Effector memory CD8-positive, alpha-beta T cell (primary cell): Measurements from ENCODE around the gene HSCB.
A peak's percentile ranks its signal among the peaks of the same experiment; 100 is the strongest.
"Not testable (repeated sequence)": the region's sequence is repeated elsewhere in the genome, so short reads cannot be mapped to it uniquely, and the experiment has no call there.

Experiments
- ATAC-seq: fragments of 150-1000 bp; cut with Tn5 transposase; replicated peaks from 2 replicates; pipeline ENCODE4 v1.10.0; 2021; ENCODE audit warnings: mild to moderate bottlenecking, moderate library complexity
- DNase-seq, 3 experiments: peaks; one replicate each; pipeline ENCODE4 v3.0.0; 2021
- H3K27ac Mint-ChIP-seq, 2 donors: one replicate each; pipeline ENCODE4 v1.8.0; 2022; ENCODE audit warnings: mild to moderate bottlenecking in 2 of 2, mixed read lengths in 2 of 2, moderate library complexity in 2 of 2
- H3K27me3 Mint-ChIP-seq, 2 donors: one replicate each; pipeline ENCODE4 v1.8.0; 2022; ENCODE audit warnings: mixed read lengths in 2 of 2
- H3K36me3 Mint-ChIP-seq: one replicate; pipeline ENCODE4 v1.8.0; 2022; ENCODE audit warnings: mild to moderate bottlenecking, moderate library complexity, mixed read lengths; ENCODE audit not compliant: insufficient read depth
- H3K4me1 Mint-ChIP-seq, 2 donors: one replicate each; pipeline ENCODE4 v1.8.0; 2022; ENCODE audit warnings: low read depth in 2 of 2, mixed read lengths in 2 of 2
- H3K4me3 Mint-ChIP-seq, 2 donors: one replicate each; pipeline ENCODE4 v1.8.0; 2022; ENCODE audit warnings: mild to moderate bottlenecking in 2 of 2, mixed read lengths in 2 of 2, moderate library complexity in 2 of 2
- H3K9me3 Mint-ChIP-seq, 2 donors: one replicate each; pipeline ENCODE4 v1.8.0; 2022; ENCODE audit warnings: mixed read lengths in 2 of 2

HSCB gene

DNA sequence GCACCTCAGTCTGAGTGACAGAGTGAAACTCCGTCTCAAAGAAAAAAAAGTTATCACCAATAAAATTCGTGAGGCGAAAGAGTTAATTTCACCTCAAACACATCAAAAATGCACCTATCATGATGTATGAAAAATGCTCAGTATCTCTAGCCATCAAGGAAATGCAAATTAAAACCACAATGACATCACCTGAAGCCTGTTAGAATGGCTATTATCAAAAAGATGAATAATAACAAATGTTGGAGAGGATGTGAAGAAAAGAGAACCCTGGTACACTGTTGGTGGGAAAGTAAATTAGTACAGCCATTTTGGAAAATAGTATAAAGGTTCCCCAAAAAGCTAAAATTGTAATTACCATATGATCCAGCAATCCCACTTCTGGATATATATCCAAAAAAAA is 23.8 kb upstream of the HSCB start:
- ATAC-seq (no peak), DNase-seq (no peak)
- no peak overlapping the region for H3K4me3 Mint-ChIP-seq
- no peaks in the 10 kb centered on the region for H3K9me3 Mint-ChIP-seq
- no peaks in the 10 kb centered on the region for H3K27me3 Mint-ChIP-seq
- peaks cover 7 to 21% of the 10 kb centered on the region in 2 donors for H3K4me1 Mint-ChIP-seq
- no peak overlapping the region for H3K27ac Mint-ChIP-seq
- H3K36me3 Mint-ChIP-seq: peaks cover 6% of the 10 kb centered on the region

DNA sequence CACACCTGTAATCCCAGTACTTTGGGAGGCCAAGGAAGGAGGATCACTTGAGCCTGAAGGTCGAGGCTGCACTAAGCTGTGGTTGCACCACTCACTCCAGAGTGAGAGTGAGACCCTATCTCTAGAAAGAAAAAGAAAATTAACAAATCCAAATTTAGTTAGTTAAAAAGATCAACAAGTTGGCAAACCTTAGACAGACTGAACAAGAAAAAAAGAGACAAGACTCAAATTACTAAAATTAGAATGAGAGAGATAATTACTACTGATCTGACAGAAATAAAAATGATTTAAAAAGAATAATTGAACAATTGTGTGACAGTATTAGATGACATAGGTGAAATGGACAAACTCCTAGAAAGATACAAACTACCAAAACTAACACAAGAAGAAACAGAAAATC is 13.8 kb upstream of the HSCB start:
- no peak for ATAC-seq
- Mint-ChIP-seq H3K9me3 (no peaks in the 10 kb centered on the region), H3K27me3 (no peaks in the 10 kb centered on the region), H3K27ac (no peak overlapping the region), H3K4me1 (no peaks in the 10 kb centered on the region), H3K4me3 (no peak overlapping the region), H3K36me3 (peaks cover 5% of the 10 kb centered on the region)
- DNase-seq: no peak

DNA sequence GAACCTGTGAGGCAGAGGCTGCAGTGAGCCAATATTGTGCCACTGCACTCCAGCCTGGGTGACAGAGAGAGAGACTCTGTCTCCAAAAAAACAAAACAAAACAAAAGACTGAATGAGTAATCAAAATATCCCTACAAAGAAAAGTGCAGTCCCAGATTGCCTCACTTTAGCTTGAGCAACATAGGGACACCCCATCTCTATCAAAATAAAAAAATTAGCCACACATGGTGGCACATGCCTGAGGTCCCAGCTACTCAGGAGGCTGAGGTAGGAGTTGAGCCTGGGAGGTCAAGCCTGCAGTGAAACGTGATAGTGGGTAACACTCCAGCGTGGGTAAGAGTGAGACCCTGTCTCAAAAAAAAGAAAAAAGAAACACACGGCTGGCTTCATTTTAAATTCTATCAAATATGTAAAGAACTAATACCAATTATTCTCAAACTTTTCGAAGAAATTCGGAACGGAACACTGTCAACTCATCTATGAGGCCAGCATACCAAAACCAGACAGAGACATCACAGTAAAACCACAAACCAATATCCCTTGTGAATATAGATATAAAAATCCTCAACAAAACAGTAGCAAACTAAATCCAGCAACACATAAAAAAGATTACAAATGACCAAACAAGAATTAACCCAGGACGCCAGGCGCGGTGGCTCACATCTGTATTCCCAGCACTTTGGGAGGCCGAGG is 13.1 kb upstream of the HSCB start:
- H3K36me3 Mint-ChIP-seq: peaks cover 9% of the 10 kb centered on the region
- ATAC-seq (no peak), DNase-seq (no peak)
- H3K27me3 Mint-ChIP-seq: no peaks in the 10 kb centered on the region
- H3K4me3 Mint-ChIP-seq: no peak overlapping the region
- H3K4me1 Mint-ChIP-seq: no peaks in the 10 kb centered on the region
- H3K9me3 Mint-ChIP-seq: no peaks in the 10 kb centered on the region
- peak overlapping the region in 1 of 2 donors; percentile 35 for H3K27ac Mint-ChIP-seq

DNA sequence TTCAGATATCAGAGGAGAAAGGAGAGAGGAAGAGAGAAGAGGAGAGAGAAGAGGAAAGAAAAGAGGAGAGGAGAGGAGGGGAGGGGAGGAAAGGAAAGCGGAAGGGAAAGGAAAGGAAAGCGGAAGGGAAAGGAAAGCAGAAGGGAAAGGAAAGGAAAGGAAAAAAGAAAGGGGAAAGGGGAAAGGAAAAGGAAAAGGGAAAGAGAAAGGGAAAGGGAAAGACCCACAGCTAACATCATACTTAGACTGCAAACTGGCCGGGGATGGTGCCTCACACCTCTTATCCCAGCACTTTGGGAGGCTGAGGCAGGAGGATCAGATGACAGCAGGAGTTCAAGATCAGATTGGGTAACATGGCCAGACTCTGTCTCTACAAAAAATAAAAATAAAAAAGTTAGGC is 11.7 kb upstream of the HSCB start:
- no peak for ATAC-seq
- Mint-ChIP-seq H3K27me3 (no peaks in the 10 kb centered on the region), H3K36me3 (peaks cover 7% of the 10 kb centered on the region), H3K4me1 (no peaks in the 10 kb centered on the region), H3K4me3 (no peak overlapping the region), H3K27ac (peak overlapping the region in 1 of 2 donors; percentile 64), H3K9me3 (no peaks in the 10 kb centered on the region)
- DNase-seq: no peak

DNA sequence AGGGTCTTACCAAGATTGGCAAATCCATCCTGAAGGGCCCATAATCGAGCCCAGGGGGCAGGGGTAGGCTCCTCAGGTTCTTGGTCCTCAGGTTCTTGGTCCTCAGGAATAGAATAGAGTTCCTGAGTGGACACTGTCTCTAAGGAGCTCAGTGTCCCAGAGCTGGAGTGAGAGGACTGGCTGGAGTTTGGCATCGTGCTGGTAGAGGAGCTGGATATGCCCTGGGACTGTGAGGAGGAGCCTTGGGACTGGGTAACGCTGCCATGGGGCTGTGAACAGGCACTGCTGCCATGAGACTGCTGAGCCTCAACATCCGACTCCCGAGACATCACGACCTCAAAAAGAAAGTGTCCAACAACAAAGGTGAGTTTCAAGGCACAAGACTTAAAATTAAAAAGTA is 7.4 kb upstream of the HSCB start:
- Mint-ChIP-seq H3K9me3 (no peaks in the 10 kb centered on the region), H3K27ac (peak overlapping the region in 1 of 2 donors; percentile 16), H3K27me3 (no peaks in the 10 kb centered on the region), H3K4me3 (no peak overlapping the region), H3K36me3 (peaks cover 7% of the 10 kb centered on the region), H3K4me1 (no peaks in the 10 kb centered on the region)
- no peak for DNase-seq
- no peak for ATAC-seq

DNA sequence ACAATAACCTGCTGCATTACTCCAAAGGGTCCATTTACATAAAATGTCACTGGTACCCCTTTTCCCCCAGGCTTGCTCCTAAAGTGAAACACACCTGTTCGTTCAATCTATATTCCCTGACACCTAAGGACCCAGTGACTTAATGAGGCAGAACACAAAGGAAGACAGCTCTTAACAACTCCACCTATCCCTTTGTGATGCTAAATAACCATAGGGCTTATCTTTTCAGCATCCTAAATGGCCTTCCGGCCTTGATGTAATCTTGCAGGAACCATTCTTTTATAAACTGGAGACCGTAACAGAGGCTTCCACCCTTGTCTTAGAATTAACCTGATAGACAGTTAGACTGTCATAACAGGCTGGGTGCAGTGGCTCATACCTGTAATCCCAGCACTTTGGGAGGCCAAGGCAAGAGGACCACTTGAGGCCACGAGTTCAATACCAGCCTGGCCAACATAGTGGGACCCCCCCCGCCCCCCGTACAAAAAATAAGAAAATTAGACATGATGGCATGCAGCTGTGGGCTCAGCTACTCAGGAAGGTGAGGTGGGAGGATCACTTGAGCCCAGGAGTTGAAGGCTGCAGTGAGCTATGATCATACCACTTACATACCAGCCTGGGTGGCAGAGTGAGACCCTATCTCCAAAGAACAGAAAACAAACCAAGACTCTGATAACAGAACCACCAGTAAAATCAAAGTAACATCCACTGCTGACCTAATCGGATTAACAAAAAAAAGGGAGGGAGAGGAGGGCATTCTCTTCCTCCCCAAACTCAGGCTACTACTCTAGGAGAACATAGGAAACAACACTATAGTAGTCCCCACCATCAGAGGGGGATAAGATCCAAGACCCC is 5.3 kb upstream of the HSCB start:
- no peak overlapping the region for H3K27ac Mint-ChIP-seq
- ATAC-seq: no peak
- H3K4me1 Mint-ChIP-seq: peaks cover 4% of the 10 kb centered on the region in 2 donors
- no peak for DNase-seq
- H3K9me3 Mint-ChIP-seq: no peaks in the 10 kb centered on the region
- H3K36me3 Mint-ChIP-seq: peaks cover 10% of the 10 kb centered on the region
- H3K4me3 Mint-ChIP-seq: no peak overlapping the region
- no peaks in the 10 kb centered on the region for H3K27me3 Mint-ChIP-seq

DNA sequence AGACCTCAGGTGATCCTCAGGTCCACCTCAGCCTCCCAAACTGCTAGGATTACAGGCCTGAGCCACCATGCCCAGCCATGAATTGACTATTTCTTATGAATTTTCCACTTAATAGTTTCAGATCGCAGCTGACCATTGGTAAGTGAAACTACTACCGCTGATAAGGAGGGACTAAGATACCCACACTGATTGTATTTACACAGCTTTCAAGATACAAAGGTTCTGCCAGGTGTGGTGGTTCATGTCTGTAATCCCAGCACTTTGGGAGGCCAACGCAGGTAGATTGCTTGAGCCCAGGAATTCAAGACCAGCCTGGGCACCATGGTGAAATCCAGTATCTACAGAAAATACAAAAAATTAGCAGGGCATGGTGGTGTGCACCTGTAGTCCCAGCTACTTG is 4.1 kb upstream of the HSCB start:
- H3K4me3 Mint-ChIP-seq: no peak overlapping the region

DNA sequence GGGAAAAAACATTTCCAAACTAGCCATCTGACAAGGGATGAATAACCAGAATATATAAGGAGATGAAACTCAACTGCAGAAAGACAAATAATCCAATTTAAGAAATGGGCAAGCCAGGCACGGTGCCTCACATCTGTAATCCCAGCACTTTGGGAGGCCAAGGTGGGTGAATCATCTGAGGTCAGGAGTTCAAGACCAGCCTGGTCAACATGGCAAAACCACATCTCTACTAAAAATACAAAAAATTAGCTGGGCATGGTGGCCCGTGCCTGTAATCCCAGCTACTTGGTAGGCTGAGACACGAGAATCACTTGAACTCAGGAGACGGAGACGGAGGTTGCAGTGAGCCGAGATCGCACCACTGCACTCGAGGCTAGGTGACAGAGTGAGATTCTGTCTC is 3.0 kb upstream of the HSCB start:
- not testable (repeated sequence) for ATAC-seq, H3K27ac Mint-ChIP-seq, H3K9me3 Mint-ChIP-seq, H3K27me3 Mint-ChIP-seq, H3K4me3 Mint-ChIP-seq, DNase-seq
- Mint-ChIP-seq H3K4me1 (peaks cover 20 to 21% of the 10 kb centered on the region in 2 donors), H3K36me3 (peaks cover 10% of the 10 kb centered on the region)

More for the DNA sequence above, 4.1 kb upstream of the HSCB start:
- H3K4me1 Mint-ChIP-seq: peaks cover 11 to 12% of the 10 kb centered on the region in 2 donors
- no peak overlapping the region for H3K27ac Mint-ChIP-seq
- H3K9me3 Mint-ChIP-seq: no peaks in the 10 kb centered on the region
- ATAC-seq (no peak), DNase-seq (no peak)
- peaks cover 17% of the 10 kb centered on the region for H3K36me3 Mint-ChIP-seq
- H3K27me3 Mint-ChIP-seq: no peaks in the 10 kb centered on the region

DNA sequence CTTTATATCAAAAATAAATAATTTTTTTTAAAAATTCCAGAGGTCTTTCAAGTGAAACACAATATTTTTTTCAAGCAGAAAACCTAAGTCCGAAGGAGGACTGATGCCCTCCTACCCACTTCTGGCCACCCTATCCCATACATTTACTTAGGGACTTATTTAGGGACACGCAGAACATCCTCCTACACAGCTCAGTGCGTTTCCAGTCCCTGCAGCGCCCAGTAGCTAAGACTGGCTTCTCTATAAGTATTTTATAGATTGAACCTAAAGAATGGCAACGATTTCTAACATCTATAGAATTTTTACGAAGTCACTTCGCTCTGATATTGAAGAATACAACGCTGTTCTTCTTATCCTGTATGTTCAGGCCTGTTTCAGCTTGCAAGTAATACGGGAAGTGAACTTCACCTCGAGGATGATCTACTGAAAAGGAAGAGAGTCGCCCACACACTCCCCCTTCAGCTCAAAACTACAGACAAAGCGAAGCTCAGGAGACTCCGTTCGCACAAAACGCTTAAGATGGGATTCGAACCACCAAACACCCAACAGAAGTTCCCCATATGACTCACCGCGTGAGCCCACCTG is 547 bp upstream of the HSCB start:
- peak overlapping the region; percentile 81 to 93 for H3K4me3 Mint-ChIP-seq
- DNase-seq (no peak), ATAC-seq (no peak)
- H3K27me3 Mint-ChIP-seq: no peaks in the 10 kb centered on the region
- peaks cover 30% of the 10 kb centered on the region for H3K36me3 Mint-ChIP-seq
- H3K9me3 Mint-ChIP-seq: no peaks in the 10 kb centered on the region
- peak overlapping the region; percentile 68 to 93 for H3K27ac Mint-ChIP-seq
- peaks cover 21 to 25% of the 10 kb centered on the region in 2 donors for H3K4me1 Mint-ChIP-seq

DNA sequence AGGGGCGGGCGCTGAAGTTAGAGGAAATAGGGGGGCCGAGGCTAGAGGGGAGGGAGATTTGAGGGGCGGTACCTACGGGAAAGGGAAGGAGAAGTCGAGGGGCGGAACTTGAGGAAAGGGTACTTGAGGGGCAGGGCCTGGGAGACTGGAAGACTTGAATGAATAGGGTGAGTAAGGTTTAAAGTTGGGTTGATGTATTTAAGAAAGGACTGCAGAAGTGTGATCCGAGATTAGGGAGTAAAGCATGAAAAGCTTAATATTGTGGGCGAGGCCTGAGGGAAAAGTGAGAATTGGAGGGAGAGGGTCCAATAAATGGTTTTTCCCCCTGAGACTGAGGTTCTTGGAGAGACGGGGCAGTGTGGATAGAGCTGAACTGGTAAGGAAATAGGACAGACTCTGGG is 723 bp downstream of the HSCB start:
- Mint-ChIP-seq H3K4me3 (peak overlapping the region; percentile 81 to 93), H3K27ac (peak overlapping the region; percentile 68 to 93), H3K36me3 (peaks cover 37% of the 10 kb centered on the region), H3K4me1 (peaks cover 21 to 25% of the 10 kb centered on the region in 2 donors), H3K9me3 (no peaks in the 10 kb centered on the region), H3K27me3 (no peaks in the 10 kb centered on the region)
- DNase-seq (no peak), ATAC-seq (no peak)

DNA sequence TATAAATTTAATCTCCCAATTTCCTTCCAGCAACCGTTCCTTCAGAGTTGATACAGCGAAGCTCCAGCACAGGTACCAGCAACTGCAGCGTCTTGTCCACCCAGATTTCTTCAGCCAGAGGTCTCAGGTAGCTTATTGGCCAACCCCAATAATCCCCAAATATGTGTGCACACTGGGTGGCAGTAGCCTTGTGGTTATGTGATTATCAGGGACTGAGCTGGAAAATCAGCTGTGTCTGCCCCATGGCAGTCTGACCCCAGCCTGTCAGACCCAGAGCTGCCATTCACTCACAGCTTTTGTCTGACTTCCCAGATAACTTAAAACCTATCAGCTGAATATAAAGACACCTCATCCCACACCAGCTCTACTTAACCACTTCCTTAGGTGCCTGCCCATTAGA is 2.0 kb downstream of the HSCB start:
- Mint-ChIP-seq H3K27ac (no peak overlapping the region), H3K4me3 (no peak overlapping the region), H3K4me1 (peaks cover 28 to 30% of the 10 kb centered on the region in 2 donors), H3K27me3 (no peaks in the 10 kb centered on the region), H3K36me3 (peaks cover 37% of the 10 kb centered on the region), H3K9me3 (no peaks in the 10 kb centered on the region)
- ATAC-seq: no peak
- no peak for DNase-seq

DNA sequence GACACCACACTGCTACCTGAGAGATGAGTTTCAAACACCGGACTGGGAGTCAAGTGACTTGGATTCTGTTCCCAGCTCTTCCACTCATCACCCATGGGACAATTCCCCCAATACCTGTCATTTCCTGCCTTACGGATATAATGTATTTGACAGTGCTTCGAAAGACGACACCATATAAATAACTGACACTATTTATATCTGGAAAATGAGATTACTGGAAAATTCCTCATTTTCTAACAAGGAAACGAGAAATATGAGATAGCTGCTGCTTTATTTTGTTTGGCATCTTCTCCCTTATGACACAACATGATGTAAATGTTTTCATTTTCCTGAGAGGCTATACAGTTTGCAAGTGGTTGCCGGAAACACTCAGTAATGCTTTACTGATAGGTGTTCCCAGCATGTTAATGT is 8.6 kb downstream of the HSCB start:
- no peak for ATAC-seq
- Mint-ChIP-seq H3K27me3 (no peaks in the 10 kb centered on the region), H3K4me1 (peaks cover 15 to 16% of the 10 kb centered on the region in 2 donors), H3K4me3 (no peak overlapping the region), H3K9me3 (no peaks in the 10 kb centered on the region), H3K27ac (no peak overlapping the region), H3K36me3 (peaks cover 20% of the 10 kb centered on the region)
- no peak for DNase-seq

DNA sequence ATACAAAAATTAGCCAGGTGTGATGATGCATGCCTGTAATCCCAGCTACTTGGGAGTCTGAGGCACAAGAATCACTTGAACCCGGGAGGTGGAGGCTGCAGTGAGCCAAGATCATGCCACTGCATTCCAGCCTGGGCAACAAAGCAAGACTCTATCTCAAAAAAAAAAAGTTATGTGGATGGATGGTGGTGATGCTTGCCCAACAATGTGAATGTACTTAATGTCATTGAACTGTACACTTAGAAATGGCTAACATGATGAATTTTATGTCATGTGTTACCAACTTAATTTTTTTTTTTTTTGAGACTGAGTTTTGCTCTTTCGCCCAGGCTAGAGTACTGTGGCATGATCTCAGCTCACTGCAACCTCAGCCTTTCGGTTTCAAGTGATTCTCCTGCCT is 12.7 kb downstream of the HSCB start:
- H3K27me3 Mint-ChIP-seq, DNase-seq, H3K4me1 Mint-ChIP-seq, H3K4me3 Mint-ChIP-seq, H3K9me3 Mint-ChIP-seq, H3K36me3 Mint-ChIP-seq, ATAC-seq: not testable (repeated sequence)
- H3K27ac Mint-ChIP-seq: peak overlapping the region in 1 of 2 donors; percentile 2
